Heart right ventricle (tissue), 16 donors: ENCODE results near the gene C20orf202. TPM values are rescaled to one million over a fixed set of nuclear protein-coding genes. Genes with fewer than 3 reads are reported as not detected.

Experiments used
- ATAC-seq, 8 donors: fragments of 200-7000 bp; cut with Tn5 transposase; one replicate each; pipeline ENCODE4 v1.9.1; 2020; ENCODE audit warnings: mild to moderate bottlenecking in 8 of 8, moderate library complexity in 8 of 8, moderate number of reproducible peaks in 1 of 8
- DNase-seq, 2 donors: peaks; one replicate each; pipeline ENCODE4 v3.0.0-alpha.2; 2020
- H3K27ac ChIP-seq, 10 donors: fragments of 200-600 bp; sonication (generic) in 2 of 10; one replicate each; pipeline versions ENCODE4 v1.5.0 to v1.8.0; 2020 to 2022; ENCODE audit warnings: mild to moderate bottlenecking in 3 of 10
- H3K27me3 ChIP-seq, 7 donors: fragments of 200-600 bp; one replicate each; pipeline ENCODE4 v1.8.0; 2021 to 2022; ENCODE audit warnings: mild to moderate bottlenecking in 2 of 7
- H3K36me3 ChIP-seq, 9 donors: fragments of 200-600 bp; sonication (generic) in 1 of 9; one replicate each; pipeline versions ENCODE4 v1.5.0 to v1.8.0; 2020 to 2022; ENCODE audit warnings: mild to moderate bottlenecking in 2 of 9
- H3K4me1 ChIP-seq, 9 donors: fragments of 200-600 bp; sonication (generic) in 1 of 9; one replicate each; pipeline versions ENCODE4 v1.5.0 to v1.8.0; 2020 to 2022; ENCODE audit warnings: mild to moderate bottlenecking in 4 of 9
- H3K4me3 ChIP-seq, 10 donors: fragments of 200-600 bp; sonication (generic) in 2 of 10; one replicate each; pipeline versions ENCODE4 v1.5.0 to v1.8.0; 2020 to 2022; ENCODE audit warnings: mild to moderate bottlenecking in 7 of 10, moderate library complexity in 2 of 10
- H3K9me3 ChIP-seq, 11 donors: fragments of 200-600 bp in 10 of 11; sonication (generic) in 2 of 11; one replicate each; pipeline versions ENCODE4 v1.5.0 to v1.8.0; 2013 to 2022; ENCODE audit warnings: mild to moderate bottlenecking in 2 of 11, control low read depth in 1 of 11, moderate library complexity in 1 of 11
- CTCF ChIP-seq, 9 donors: fragments of 200-600 bp; sonication (generic) in 2 of 9; IDR thresholded peaks; one replicate each; pipeline versions ENCODE4 v1.5.0 to v1.8.0; 2021 to 2022; ENCODE audit warnings: antibody characterized with exemption in 9 of 9, mild to moderate bottlenecking in 5 of 9, moderate library complexity in 1 of 9
- WGBS, 2 donors: extraction: QIAGEN DNeasy Blood & Tissue Kit; methylation state at CpG; one replicate each; pipeline ENCODE4 v1.1.7; 2013; ENCODE audit warnings: inconsistent platforms in 1 of 2; 5-methylcytosine and 5-hydroxymethylcytosine counted together
- intact Hi-C, 10 donors: fragments of 100-400 bp; cut with DNase I; formaldehyde crosslinking; loops; one replicate each; pipeline versions ENCODE4 v1.11.1 to v1.14.2; 2022
- polyA plus RNA-seq, 2 donors: library from polyadenylated mRNA; stranded (reverse); fragments of 200-250 nt; gene quantifications; one replicate each; pipeline ENCODE4 v1.2.3, GENCODE V29; 2013
- total RNA-seq, 10 donors: library from RNA; stranded (reverse); fragmentation: NEBNext Ultra II Directional in 3 of 10; extraction: Animal tissue kit (Norgen Biotek cat#: 25700) in 3 of 10; gene quantifications; one replicate each; pipeline versions ENCODE4 v1.2.1 to v1.2.4, GENCODE V29; 2021 to 2023
- donor health status: Arrhythmogenic right ventricular cardiomyopathy.
- donor health status: ischemic (EF 13 %, LVEDD 7.1; RV severe dilation, severe dysfunction).
- donor health status: healthy with polysubstance abuse.
- donor health status: DM: no; HTN: yes; CAD: no.
- donor health status: DM: no; HTN: no; CAD: no.
- donor health status: ischemic (EF 25% LVEDD 6.9; RV normal size, moderate dysfunction).
- donor health status: ischemic (EF 25% LVEDD 5.7; RV mildly dilated, moderate dysfunction).
- donor health status: healthy.
- donor health status: DM: yes; HTN: yes; CAD: no.
- donor health status: Ischemic cardiomyopathy.
- donor health status: ischemic (EF 35%, LVEDD 5.7; RV mildly dilated, moderate dysfunction).
- donor health status: nonischemic (EF 11% LVEDD 7.7; RV severe dilation, severe dysfunction).
- donor health status: DM: yes; HTN: yes; CAD: no.
- donor health status: PGD.
- donor health status: ischemic (EF 29% LVEDD 5.4; RV normal size, mild dysfunction).
- donor health status: nonischemic (EF 23%, LVEDD 6.1; RV moderate dilation, normal function).

Gene C20orf202
- total and polyA plus RNA-seq, 12 donors: 0.18 to 0.90 (median 0.38) TPM; not detected in 4

- H3K36me3 ChIP-seq: peaks cover 0 to 16% (median 0%) of the 10 kb centered on the region in 9 donors
- DNase-seq: no peak
- peaks cover 0 to 22% (median 12%) of the 10 kb centered on the region in 9 donors for H3K4me1 ChIP-seq
- H3K9me3 ChIP-seq: no peaks in the 10 kb centered on the region
- ATAC-seq: no peak
- intact Hi-C loops: loop anchor here in 1 of 10 donors (10.0 kb wide), 1 partner anchor 367 kb away; no protein-coding TSS in a partner anchor
- WGBS, 2 donors: 50 to 51% methylated on average over 4 of the region's 4 CpGs
- H3K4me3 ChIP-seq: no peak overlapping the region
- H3K27ac ChIP-seq: no peak overlapping the region
- no peak for TF ChIP-seq CTCF (IDR thresholded peaks at IDR 0.05)
- H3K27me3 ChIP-seq: peaks cover 4 to 37% (median 26%) of the 10 kb centered on the region in 7 donors
Observed at GRCh38 chr20:1182106-1182505, 21.1 kb upstream of the C20orf202 start.

GRCh38 chr20:1183153-1183552 is 20.1 kb upstream of the C20orf202 start:
- WGBS, 2 donors: 69 to 86% methylated on average over 6 of the region's 6 CpGs
- no peak for TF ChIP-seq CTCF (IDR thresholded peaks at IDR 0.05)
- peaks cover 4 to 37% (median 27%) of the 10 kb centered on the region in 7 donors for H3K27me3 ChIP-seq
- H3K27ac ChIP-seq: no peak overlapping the region
- no peak overlapping the region for H3K4me3 ChIP-seq
- ATAC-seq (no peak), DNase-seq (no peak)
- H3K36me3 ChIP-seq: peaks cover 0 to 13% (median 0%) of the 10 kb centered on the region in 9 donors
- H3K9me3 ChIP-seq: no peaks in the 10 kb centered on the region
- H3K4me1 ChIP-seq: peaks cover 0 to 29% (median 16%) of the 10 kb centered on the region in 9 donors
- intact Hi-C loops: loop anchor here in 1 of 10 donors (10.0 kb wide), 1 partner anchor 368 kb away; no protein-coding TSS in a partner anchor

- no peaks in the 10 kb centered on the region for H3K9me3 ChIP-seq
- H3K36me3 ChIP-seq: peaks cover 0 to 10% (median 0%) of the 10 kb centered on the region in 9 donors
- H3K27me3 ChIP-seq: peaks cover 4 to 37% (median 27%) of the 10 kb centered on the region in 7 donors
- DNase-seq (no peak), ATAC-seq (no peak)
- H3K27ac ChIP-seq: peak overlapping the region in 2 of 10 donors; percentile 65 to 69
- intact Hi-C loops: loop anchor here in 1 of 10 donors (10.0 kb wide), 1 partner anchor 369 kb away; no protein-coding TSS in a partner anchor
- peak overlapping the region in 9 of 10 donors; percentile 49 to 62 (median 60) for H3K4me3 ChIP-seq
- 28 to 33% methylated on average over 13 of the region's 13 CpGs for WGBS, 2 donors
- TF ChIP-seq CTCF (IDR thresholded peaks at IDR 0.05): no peak
- peaks cover 0 to 29% (median 16%) of the 10 kb centered on the region in 9 donors for H3K4me1 ChIP-seq
Observed at GRCh38 chr20:1184260-1184637, 19.0 kb upstream of the C20orf202 start.

- Histone ChIP-seq H3K27me3 (peaks cover 4 to 37% (median 27%) of the 10 kb centered on the region in 7 donors), H3K4me1 (peaks cover 0 to 29% (median 16%) of the 10 kb centered on the region in 9 donors), H3K9me3 (no peaks in the 10 kb centered on the region), H3K4me3 (peak within 1 kb of the TSS; percentile 28 to 62 (median 58)), H3K27ac (peak within 1 kb of the TSS in 7 of 10 donors; percentile 47 to 69 (median 60)), H3K36me3 (peaks cover 0 to 5% (median 0%) of the 10 kb centered on the region in 9 donors)
- intact Hi-C loops: loop anchor here in 1 of 10 donors (10.0 kb wide), 1 partner anchor 370 kb away; no protein-coding TSS in a partner anchor
- DNase-seq (no peak), ATAC-seq (peak in 2 of 8 donors; percentile 7 to 9)
- 1 to 2% methylated on average over 68 to 76 of the region's 76 CpGs for WGBS, 2 donors
- no peak for TF ChIP-seq CTCF (IDR thresholded peaks at IDR 0.05)
Observed at GRCh38 chr20:1184638-1185315, 18.5 kb upstream of the C20orf202 start, which contains the start of gene TMEM74B. TSS of gene TMEM74B (minus strand) at chr20:1184981. CDS start at chr20:1183801, 1,180 bp downstream.
